Posterior vena cava (tissue), 2 donors: ENCODE data around the gene HOXA5. TPM values are rescaled to one million over a fixed set of nuclear protein-coding genes. Genes with fewer than 3 reads are reported as not detected.

Experiments used
- DNase-seq: peaks from one replicate; pipeline ENCODE4 v3.0.0-alpha.2; 2020; ENCODE audit warnings: low spot score
- intact Hi-C, 2 donors: fragments of 100-400 bp; cut with DNase I; formaldehyde crosslinking; loops; one replicate each; pipeline versions ENCODE4 v1.14.1 to v1.14.2; 2022 to 2023
- total RNA-seq, 2 donors: library from RNA; stranded (reverse); fragmentation: NEBNext Ultra II Directional; extraction: Animal tissue kit (Norgen Biotek cat#: 25700); gene quantifications; one replicate each; pipeline ENCODE4 v1.2.1, GENCODE V29; 2021
- donor health status: DM: yes; HTN: yes; CAD: no.
- donor health status: DM: yes; HTN: yes; CAD: no.

HOXA5 gene
- total RNA-seq, 2 donors from 2014 or later = 11.3 to 17.6 TPM

DNA sequence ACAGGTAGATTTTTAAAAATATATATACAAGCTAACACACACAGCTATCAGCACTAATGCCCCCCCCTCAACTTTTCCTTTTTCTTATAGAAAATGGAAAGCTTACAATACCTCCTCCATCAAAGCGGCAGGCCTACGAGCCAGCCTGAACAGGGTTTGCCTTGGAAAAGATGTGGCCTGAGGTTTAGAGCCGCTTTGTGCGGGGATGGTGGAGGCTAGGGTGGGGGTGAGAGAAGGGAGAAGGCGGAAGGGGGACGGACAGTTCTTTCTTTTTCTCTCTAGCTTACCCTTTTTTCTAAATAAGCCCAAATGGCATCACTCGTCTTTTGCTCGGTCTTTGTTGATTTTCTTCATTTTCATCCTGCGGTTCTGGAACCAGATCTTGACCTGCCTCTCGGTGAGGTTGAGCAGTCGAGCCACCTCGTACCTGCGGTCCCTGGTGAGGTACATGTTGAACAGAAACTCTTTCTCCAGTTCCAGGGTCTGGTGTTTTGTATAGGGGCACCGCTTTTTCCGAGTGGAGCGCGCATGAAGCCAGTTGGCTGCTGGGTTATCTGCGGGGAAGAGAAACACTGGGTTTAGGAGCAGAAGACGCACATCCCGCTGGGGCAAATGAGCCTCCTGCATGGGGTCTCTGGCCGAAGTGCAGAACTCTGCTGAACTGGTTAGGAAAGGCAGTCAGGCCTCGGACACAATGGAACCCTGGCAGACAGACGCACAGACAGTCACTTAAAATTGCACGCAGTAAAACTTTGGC, 20.0 kb upstream of the HOXA5 start:
- peak; percentile 75 for DNase-seq
- intact Hi-C loops = loop anchor here (5.0 to 10.0 kb wide), 5 partner anchors 789 to 1309 kb away; partner anchors contain the start of genes CBX3 (in 1 of the 2) and HNRNPA2B1 (in 1 of the 2)

DNA sequence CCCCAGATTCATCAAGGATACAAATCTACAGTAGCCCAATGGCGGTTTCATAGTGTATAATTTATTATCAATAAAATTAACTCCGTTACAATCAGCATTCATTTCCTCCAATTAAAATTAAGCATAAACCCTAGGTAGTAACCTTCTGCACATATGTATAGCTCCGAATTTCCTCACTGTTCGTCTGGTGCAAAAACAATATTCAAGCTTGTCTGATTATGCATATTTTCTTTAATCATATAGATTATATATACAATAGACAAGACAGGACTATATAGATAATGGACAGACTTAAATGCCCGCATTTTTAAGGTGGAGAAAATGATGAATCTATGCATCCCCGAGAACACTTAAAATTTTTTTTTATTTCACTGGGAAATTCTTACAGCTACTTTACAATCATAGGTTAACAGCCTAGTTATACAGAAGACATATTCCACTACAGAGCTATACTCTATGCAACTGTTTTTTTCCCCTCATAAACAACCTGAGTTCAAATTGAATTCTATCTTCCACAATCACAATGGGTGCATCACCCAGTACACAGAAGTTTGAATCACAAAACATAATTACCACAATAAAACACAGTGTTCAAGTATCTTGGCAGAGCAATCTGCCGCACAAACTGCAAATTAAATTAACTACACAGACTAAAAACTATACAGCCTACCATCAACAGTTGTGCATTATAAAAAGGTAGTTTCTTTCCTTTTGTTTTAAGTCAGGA, 19.2 kb upstream of the HOXA5 start:
- no peak for DNase-seq
- intact Hi-C loops = loop anchor here (5.0 to 10.0 kb wide), 5 partner anchors 788 to 1308 kb away; partner anchors contain the start of genes CBX3 (in 1 of the 2) and HNRNPA2B1 (in 1 of the 2)

DNA sequence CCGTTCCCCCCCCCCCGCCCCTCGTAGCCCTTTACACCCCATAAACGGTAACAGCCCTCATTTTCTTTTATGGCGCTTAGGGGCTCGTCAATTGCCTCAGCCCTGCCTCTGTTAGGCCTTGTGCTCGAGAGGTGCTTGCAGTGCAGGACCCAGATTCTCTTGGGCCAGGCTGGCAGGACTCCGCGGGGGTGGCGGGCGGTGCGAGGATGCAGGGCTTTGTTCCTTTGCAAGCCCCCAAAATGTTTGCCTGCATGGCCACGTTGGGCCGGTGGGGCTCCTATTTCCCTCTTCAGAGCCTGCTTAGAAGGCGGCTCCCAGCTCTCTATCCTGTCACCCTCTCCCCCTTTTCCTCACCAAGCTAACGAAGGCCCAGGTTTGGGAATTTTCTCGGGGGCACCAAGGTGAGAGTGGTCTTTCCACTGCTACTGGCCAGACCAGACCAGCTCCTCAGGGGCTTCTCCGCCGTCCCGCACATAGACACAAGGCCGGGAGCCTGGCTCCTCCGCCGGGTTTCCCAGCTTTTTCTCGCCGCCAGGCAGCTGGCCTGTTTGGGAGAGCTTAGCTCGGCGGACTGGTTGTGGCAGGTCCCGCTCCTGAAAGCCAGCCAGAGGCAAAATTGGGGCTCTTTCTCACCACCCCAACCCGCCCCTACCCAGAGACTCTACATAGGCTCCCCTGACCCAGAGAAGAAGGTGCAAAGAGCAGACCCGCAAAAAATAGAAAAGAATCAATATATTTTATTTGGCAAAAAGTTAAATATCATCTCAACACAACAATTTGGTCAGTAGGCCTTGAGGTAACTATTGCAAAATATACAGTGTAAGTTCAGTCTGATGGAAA, 18.5 kb upstream of the HOXA5 start:
- intact Hi-C loops = loop anchor here (5.0 to 10.0 kb wide), 5 partner anchors 787 to 1307 kb away; partner anchors contain the start of genes CBX3 (in 1 of the 2) and HNRNPA2B1 (in 1 of the 2)
- DNase-seq = peak; percentile 82

DNA sequence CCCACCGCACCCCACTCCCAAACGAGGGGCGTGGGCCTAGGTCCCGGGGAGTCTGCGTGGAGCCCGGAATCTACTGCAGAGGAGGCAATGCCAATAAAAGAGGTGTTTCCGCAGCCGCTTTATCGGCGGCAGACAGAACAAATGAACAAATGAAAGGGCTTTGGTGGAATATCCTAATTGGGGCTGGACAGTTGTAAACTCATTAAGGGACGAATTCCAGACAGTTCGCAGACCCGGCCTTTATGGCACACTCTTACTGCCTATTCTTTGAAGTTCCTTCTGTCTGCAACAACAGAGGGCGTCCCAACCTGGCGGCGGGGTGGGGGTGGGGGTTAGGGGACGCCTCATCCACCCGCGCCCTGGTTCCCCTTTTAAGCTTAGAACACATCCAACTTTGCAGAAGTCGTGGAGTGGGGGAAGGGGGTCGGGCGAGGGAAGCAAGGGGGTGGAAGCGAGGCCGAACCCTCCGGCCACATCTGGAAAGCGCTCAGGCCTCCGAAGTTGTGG, 17.8 kb upstream of the HOXA5 start:
- intact Hi-C loops = loop anchor here (5.0 to 10.0 kb wide), 5 partner anchors 786 to 1306 kb away; partner anchors contain the start of genes CBX3 (in 1 of the 2) and HNRNPA2B1 (in 1 of the 2)
- DNase-seq = peak; percentile 83

DNA sequence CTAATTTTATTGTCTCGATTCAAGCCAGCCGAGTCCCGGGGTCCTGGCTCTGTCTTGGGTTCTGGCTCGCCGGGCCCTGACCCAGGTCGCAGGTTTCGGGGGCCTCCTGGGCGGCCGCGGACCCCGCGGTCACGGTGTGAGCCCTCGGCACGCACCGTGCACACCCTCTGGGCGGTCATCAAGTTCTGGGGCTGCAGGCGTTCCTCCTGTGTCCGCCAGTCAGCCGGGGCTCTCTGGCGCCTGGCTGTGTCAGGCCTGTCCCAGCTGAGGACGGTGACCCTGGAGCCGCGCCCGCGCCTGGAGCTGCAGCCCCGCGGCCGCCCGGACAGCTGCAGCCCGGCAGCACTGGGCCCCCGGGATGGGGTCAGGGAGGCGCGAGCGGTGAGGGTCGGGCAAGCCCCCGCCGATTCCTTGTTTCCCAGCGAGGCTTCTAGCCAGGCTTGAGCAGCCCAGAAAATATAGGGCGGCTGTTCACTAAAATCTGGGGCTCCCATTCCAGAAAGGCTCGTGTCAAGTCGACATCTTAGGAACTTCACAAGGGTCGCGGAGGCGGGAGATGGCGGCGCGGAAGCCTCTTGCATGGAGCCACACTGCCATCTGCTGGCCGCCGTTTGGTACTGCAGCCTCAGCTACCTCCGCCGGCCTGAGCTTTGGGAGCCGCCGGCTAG, 17.2 kb upstream of the HOXA5 start:
- intact Hi-C loops = loop anchor here (5.0 to 10.0 kb wide), 5 partner anchors 786 to 1306 kb away; partner anchors contain the start of genes CBX3 (in 1 of the 2) and HNRNPA2B1 (in 1 of the 2)
- DNase-seq = peak; percentile 97

DNA sequence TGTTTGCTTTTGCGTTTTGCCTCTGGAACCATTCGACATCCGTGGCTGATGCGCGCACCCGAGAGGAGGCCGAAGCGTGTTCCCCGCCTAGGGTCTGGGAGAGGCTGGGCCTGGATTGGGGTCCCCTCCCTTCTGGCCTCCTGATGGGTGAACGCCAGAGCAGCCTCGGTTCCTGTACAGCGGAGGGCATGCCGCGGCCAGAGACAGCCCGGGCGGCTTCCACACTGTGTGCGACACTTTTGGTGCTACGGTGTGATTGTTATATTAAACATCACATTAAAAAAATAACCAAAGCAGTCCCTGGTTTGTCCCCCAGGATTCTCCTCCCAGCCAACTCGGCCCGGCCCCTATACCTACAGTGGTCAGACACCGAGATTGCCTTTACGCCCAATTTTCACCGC, 16.7 kb upstream of the HOXA5 start:
- intact Hi-C loops = loop anchor here (5.0 to 10.0 kb wide), 5 partner anchors 785 to 1305 kb away; partner anchors contain the start of genes CBX3 (in 1 of the 2) and HNRNPA2B1 (in 1 of the 2)
- DNase-seq = peak; percentile 80

GRCh38 chr7:27159266-27160144, 16.0 kb upstream of the HOXA5 start:
- no peak for DNase-seq
- intact Hi-C loops = loop anchor here (5.0 to 10.0 kb wide), 6 partner anchors 785 to 1305 kb away; partner anchors contain the start of genes CBX3 (in 1 of the 2) and HNRNPA2B1 (in 1 of the 2)

- intact Hi-C loops = loop anchor here in 1 of 2 donors (10.0 kb wide), 1 partner anchor 964 kb away; no protein-coding TSS in a partner anchor
Measured at GRCh38 chr7:27158436-27159265, 15.2 kb upstream of the HOXA5 start.

DNA sequence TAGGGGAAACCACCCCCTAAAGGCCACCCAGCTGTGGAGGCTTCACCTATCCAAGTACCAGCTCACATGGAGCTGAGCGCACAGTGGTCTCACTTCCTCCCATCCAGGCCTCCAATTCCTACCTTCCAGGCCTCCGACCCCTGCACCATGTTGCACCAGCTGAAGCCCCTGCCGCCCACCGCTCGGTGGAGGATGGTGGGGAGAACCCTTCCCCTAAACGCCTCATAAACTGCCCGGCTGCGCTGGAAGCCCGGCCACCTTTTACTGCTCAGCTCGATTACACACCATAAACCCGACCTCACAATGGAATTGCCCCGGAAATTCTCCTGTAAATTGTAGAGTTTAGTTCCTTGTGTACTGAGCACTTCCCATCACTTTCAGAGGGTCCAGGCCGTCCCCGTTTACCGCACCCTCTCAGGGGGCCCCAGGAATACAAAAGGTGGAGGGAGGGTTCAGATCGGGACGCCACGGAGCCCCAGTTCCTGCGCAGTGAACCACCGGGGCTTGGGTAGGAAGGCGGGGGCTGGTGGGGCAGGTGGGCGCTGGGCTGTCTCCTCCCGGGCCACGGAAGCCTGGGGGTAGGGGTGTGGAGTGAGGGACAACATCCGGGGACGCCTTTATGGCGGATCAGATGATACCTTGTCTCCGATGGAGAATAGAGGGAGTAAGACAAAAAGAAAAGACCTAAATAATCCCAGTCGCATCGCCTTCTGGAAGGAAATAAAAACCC, 14.4 kb upstream of the HOXA5 start:
- intact Hi-C loops = loop anchor here in 1 of 2 donors (10.0 kb wide), 1 partner anchor 963 kb away; no protein-coding TSS in a partner anchor
- DNase-seq = peak; percentile 76

More at GRCh38 chr7:27158436-27159265, 15.2 kb upstream of the HOXA5 start:
- DNase-seq = peak; percentile 75

DNA sequence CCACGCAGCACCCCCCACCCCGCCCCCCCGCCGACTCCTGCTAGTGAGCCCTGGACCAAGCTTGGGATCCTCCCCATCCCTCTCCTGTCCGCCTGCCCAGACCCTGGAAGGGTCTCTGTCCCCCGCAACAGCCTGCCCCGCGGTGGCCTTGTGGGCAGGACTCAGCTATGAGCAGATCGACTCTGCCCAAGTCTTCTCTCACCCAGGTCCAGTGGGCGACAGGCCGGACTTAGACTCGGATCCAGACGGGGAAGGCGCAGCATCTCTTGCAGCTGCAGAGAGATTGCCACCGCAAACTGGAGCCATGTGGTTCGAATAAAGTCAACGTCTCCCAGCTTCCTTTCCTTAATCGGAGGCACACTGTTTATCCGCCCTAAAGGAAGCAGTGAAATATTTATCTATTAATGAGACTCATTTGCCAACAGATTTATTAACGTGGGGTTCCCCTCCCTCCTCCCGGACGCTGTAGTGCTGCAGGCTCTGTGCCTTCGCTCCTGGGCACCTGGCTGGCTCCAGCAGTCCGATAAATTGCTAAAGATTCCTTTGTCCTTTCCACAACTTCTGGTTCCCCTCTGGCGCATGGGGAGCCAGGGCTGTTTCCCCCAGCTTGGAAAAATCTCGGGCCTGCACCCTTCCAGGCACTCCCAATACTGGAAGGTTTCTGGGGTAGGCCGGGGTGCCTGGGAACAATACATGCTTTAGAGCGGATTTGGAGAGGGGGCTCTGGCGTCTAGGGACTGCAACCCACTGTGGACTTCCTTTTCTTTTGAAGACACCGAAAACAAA, 13.6 kb upstream of the HOXA5 start:
- intact Hi-C loops = loop anchor here in 1 of 2 donors (10.0 kb wide), 1 partner anchor 962 kb away; no protein-coding TSS in a partner anchor
- no peak for DNase-seq

DNA sequence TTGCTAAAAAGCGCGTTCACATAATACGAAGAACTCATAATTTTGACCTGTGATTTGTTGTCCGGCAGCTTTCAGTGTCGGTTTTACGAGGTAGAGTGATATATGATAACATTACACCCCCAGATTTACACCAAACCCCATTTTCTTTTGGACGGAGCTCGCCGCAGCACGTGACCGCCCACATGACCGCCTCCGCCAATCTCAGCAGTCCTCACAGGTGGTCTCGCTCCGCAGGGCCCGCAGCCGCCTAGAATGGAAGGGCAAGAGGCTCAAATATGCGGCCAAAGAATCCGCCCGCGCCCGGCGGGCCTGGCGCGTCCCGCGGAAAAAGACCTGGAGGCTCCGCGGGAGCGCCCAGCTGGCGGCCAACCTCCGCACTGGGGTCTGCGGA, 13.0 kb upstream of the HOXA5 start, which contains the start of gene HOXA7:
Gene HOXA7 (minus strand): TSS at position 168 of the 391 bp plus-strand sequence. CDS start 130 bp downstream, at position 38.
- DNase-seq = peak; percentile 92
- intact Hi-C loops = loop anchor here in 1 of 2 donors (10.0 kb wide), 1 partner anchor 962 kb away; no protein-coding TSS in a partner anchor

- intact Hi-C loops = loop anchor here in 1 of 2 donors (10.0 kb wide), 1 partner anchor 961 kb away; no protein-coding TSS in a partner anchor
- peak; percentile 83 for DNase-seq
Measured at GRCh38 chr7:27155816-27156507, 12.5 kb upstream of the HOXA5 start.
